Stimulated activated naive B cell treated with anti-CD40 and anti-IgM and Interleukin-4, amounts not matched to agents 10 μg/mL and 1 μg/mL and 100 μg/mL, for 72 hours (primary cell): ENCODE results near the gene MYCBP.
A peak's percentile ranks its signal among the peaks of the same experiment; 100 is the strongest.

ENCODE experiments used
- ATAC-seq, 2 donors: fragments of 150-1000 bp; cut with Tn5 transposase; replicated peaks; 2 replicates each; pipeline ENCODE4 v1.10.0; 2021; ENCODE audit warnings: moderate library complexity in 1 of 2
- DNase-seq: peaks from one replicate; pipeline ENCODE4 v3.0.0; 2021
- H3K27ac Mint-ChIP-seq: one replicate; pipeline ENCODE4 v1.8.0; 2022; ENCODE audit warnings: mild to moderate bottlenecking, mixed read lengths
- H3K27me3 Mint-ChIP-seq, 2 donors: one replicate each; pipeline ENCODE4 v1.8.0; 2022; ENCODE audit warnings: mixed read lengths in 2 of 2
- H3K36me3 Mint-ChIP-seq, 2 donors: one replicate each; pipeline ENCODE4 v1.8.0; 2022; ENCODE audit warnings: mixed read lengths in 2 of 2, mild to moderate bottlenecking in 1 of 2
- H3K4me1 Mint-ChIP-seq, 2 donors: one replicate each; pipeline ENCODE4 v1.8.0; 2022; ENCODE audit warnings: mixed read lengths in 2 of 2, mild to moderate bottlenecking in 1 of 2
- H3K4me3 Mint-ChIP-seq, 2 donors: one replicate each; pipeline ENCODE4 v1.8.0; 2022; ENCODE audit warnings: mild to moderate bottlenecking in 2 of 2, mixed read lengths in 2 of 2, moderate library complexity in 1 of 2
- H3K9me3 Mint-ChIP-seq, 2 donors: one replicate each; pipeline ENCODE4 v1.8.0; 2022; ENCODE audit warnings: mixed read lengths in 2 of 2, mild to moderate bottlenecking in 1 of 2

MYCBP gene

GRCh38 chr1:38889589-38889988 is 16.4 kb upstream of the MYCBP start:
- no peak for ATAC-seq
- peaks cover 2 to 5% of the 10 kb centered on the region in 2 donors for H3K36me3 Mint-ChIP-seq
- no peaks in the 10 kb centered on the region for H3K4me1 Mint-ChIP-seq
- H3K27me3 Mint-ChIP-seq, result peaks cover 0 to 4% of the 10 kb centered on the region in 2 donors
- DNase-seq, result no peak
- no peak overlapping the region for H3K27ac Mint-ChIP-seq
- H3K4me3 Mint-ChIP-seq, result no peak overlapping the region
- no peaks in the 10 kb centered on the region for H3K9me3 Mint-ChIP-seq

DNA sequence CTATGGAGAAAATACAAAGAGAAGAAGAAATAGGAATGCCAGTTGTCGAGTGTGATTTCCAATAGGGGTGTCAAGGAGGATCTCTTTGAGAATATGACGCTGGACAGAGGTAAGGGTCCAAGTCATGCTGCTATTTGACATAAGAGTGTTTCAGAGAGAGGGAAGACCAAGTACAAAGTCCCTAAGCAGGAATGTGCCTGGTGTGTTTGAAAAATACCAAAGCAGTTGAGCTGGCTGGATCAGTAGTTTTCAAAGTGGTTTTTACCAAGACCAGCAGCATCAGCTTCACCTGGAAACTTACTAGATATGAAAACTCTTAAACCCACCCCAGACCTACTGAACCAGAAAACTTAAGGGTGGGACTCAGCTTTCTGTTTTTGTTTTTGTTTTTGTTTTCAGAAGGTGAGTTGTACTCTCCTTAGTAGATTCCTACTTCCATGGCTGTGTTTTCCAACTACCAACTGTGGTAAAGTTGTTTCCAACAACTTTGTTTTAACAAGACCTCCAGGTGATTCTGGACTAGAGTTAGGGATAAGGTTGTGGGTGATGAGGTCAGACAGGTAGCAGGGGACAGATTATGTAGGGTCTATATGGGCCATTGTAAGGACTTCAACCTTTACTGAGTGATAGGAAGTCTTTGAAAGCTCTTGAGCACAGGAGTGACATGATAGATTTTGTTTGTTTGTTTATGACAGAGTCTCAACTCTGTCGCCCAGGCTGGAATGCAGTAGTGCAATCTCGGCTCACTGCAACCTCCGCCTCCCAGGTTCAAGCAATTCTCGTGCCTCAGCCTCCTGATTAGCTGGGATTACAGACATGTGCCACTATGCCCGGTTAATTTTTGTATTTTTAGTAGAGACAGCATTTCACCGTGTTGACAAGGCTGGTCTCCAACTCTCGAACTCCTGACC is 15.5 kb upstream of the MYCBP start:
- no peak overlapping the region for H3K4me3 Mint-ChIP-seq
- peaks cover 0 to 5% of the 10 kb centered on the region in 2 donors for H3K36me3 Mint-ChIP-seq
- ATAC-seq (no peak), DNase-seq (no peak)
- no peaks in the 10 kb centered on the region for H3K9me3 Mint-ChIP-seq
- no peak overlapping the region for H3K27ac Mint-ChIP-seq
- peaks cover 0 to 4% of the 10 kb centered on the region in 2 donors for H3K27me3 Mint-ChIP-seq
- no peaks in the 10 kb centered on the region for H3K4me1 Mint-ChIP-seq

- Mint-ChIP-seq H3K36me3 (no peaks in the 10 kb centered on the region), H3K27ac (no peak overlapping the region), H3K4me3 (no peak overlapping the region), H3K27me3 (peaks cover 0 to 4% of the 10 kb centered on the region in 2 donors), H3K9me3 (no peaks in the 10 kb centered on the region), H3K4me1 (no peaks in the 10 kb centered on the region)
- no peak for DNase-seq
- no peak for ATAC-seq
Observed at GRCh38 chr1:38885092-38885491, 11.9 kb upstream of the MYCBP start.

- Mint-ChIP-seq H3K4me1 (no peaks in the 10 kb centered on the region), H3K9me3 (no peaks in the 10 kb centered on the region), H3K27me3 (no peaks in the 10 kb centered on the region), H3K27ac (no peak within 1 kb of the TSS), H3K36me3 (no peaks in the 10 kb centered on the region), H3K4me3 (no peak within 1 kb of the TSS)
- no peak for DNase-seq
- no peak for ATAC-seq
Observed at GRCh38 chr1:38881487-38881886, 8.3 kb upstream of the MYCBP start, which contains the start of gene GJA9. Gene GJA9 (minus strand): TSS chr1:38881587. CDS start chr1:38876098, 5,489 bp downstream.

DNA sequence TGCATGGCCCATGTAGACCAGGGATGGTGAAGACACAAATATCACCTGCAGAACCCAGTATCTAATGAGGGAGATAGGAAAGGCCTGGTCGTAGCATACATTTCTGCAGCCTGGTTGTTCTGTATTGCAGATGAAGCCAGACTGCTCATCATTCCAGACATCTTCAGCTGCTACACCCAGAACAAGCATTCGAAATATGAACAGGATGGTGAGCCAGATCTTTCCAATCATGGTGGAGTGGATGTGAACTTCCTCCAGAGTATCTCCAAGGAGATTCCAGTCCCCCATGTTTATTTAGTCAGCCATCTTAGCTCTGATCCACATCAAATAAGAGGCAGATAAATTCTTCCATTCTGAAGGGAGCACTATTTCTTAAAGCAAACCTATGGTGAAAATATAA is 2.7 kb upstream of the MYCBP start:
- Mint-ChIP-seq H3K27ac (no peak overlapping the region), H3K4me1 (peaks cover 10 to 22% of the 10 kb centered on the region in 2 donors), H3K36me3 (peaks cover 3 to 9% of the 10 kb centered on the region in 2 donors), H3K4me3 (no peak overlapping the region), H3K9me3 (no peaks in the 10 kb centered on the region), H3K27me3 (no peaks in the 10 kb centered on the region)
- ATAC-seq (no peak), DNase-seq (no peak)

GRCh38 chr1:38872401-38873026 is 634 bp downstream of the MYCBP start:
- Mint-ChIP-seq H3K4me1 (peaks cover 17 to 30% of the 10 kb centered on the region in 2 donors), H3K9me3 (no peaks in the 10 kb centered on the region), H3K36me3 (peaks cover 12 to 20% of the 10 kb centered on the region in 2 donors), H3K4me3 (peak overlapping the region; percentile 91 to 94), H3K27ac (peak overlapping the region; percentile 84), H3K27me3 (no peaks in the 10 kb centered on the region)
- ATAC-seq (peak; percentile 20 to 22), DNase-seq (no peak)

DNA sequence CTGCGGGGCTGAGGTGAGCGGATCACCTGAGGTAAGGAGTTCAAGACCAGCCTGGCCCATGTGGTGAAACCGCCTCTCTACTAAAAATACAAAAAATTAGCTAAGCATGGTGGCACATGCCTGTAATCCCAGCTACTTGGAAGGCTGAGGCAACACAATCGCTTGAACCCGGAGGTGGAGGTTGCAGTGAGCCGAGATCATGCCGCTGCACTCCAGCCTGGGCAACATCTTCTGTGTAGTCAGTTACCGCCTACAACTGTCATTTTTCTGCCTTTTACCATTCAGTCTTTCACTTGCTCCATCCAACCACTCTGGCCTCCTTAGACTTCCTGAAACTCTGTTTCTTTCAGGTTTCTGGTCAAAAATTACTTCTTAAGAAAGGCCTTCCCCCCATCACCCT is 2.2 kb downstream of the MYCBP start:
- Mint-ChIP-seq H3K4me1 (peaks cover 20 to 31% of the 10 kb centered on the region in 2 donors), H3K4me3 (peak overlapping the region in 1 of 2 donors; percentile 48), H3K27ac (peak overlapping the region; percentile 69), H3K36me3 (peaks cover 14 to 31% of the 10 kb centered on the region in 2 donors), H3K27me3 (no peaks in the 10 kb centered on the region), H3K9me3 (no peaks in the 10 kb centered on the region)
- DNase-seq (no peak), ATAC-seq (no peak)

DNA sequence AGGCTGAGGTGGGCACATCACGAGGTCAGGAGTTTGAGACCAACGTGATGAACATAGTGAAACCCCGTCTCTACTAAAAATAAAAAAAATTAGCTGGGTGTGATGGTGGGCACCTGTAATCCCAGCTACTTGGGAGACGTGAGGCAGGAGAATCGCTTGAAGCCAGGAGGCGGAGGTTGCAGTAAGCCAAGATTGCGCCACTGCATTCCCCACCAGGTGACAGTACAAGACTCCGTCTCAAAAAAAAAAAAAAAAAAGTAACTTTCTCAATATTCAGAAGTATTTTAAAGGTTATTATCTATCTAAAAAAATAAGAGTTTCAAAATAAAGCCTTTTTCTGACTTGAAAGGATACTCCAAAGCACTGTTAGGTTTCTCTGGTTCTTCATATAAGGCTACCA is 5.9 kb downstream of the MYCBP start:
- H3K36me3 Mint-ChIP-seq, result peaks cover 14 to 46% of the 10 kb centered on the region in 2 donors
- DNase-seq (no peak), ATAC-seq (no peak)
- no peaks in the 10 kb centered on the region for H3K9me3 Mint-ChIP-seq
- no peak overlapping the region for H3K4me3 Mint-ChIP-seq
- H3K27me3 Mint-ChIP-seq, result no peaks in the 10 kb centered on the region
- peaks cover 31 to 43% of the 10 kb centered on the region in 2 donors for H3K4me1 Mint-ChIP-seq
- H3K27ac Mint-ChIP-seq, result no peak overlapping the region

GRCh38 chr1:38865112-38865715 is 7.9 kb downstream of the MYCBP start:
- H3K9me3 Mint-ChIP-seq, result no peaks in the 10 kb centered on the region
- ATAC-seq, result no peak
- H3K27me3 Mint-ChIP-seq, result no peaks in the 10 kb centered on the region
- H3K36me3 Mint-ChIP-seq, result peaks cover 11 to 42% of the 10 kb centered on the region in 2 donors
- no peak overlapping the region for H3K4me3 Mint-ChIP-seq
- no peak for DNase-seq
- H3K4me1 Mint-ChIP-seq, result peaks cover 28 to 44% of the 10 kb centered on the region in 2 donors
- H3K27ac Mint-ChIP-seq, result no peak overlapping the region

DNA sequence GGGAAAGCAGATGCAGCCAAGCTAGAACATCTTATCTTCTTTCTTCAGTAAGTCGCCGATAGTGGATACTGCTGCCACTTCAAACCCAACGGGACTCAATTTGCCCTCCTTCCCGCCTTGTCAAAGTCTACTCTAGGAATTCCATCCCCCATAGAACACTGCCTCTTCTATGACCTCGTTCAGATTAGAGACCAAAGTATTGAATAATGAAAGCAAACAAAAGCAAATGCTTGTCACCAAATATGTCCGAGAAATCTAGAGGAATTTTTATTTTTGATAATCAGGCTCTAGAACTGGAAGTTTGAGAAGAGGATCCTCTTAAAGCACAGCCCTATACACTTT is 12.7 kb downstream of the MYCBP start:
- peak overlapping the region; percentile 98 for H3K27ac Mint-ChIP-seq
- peaks cover 17 to 34% of the 10 kb centered on the region in 2 donors for H3K36me3 Mint-ChIP-seq
- DNase-seq, result no peak
- H3K4me1 Mint-ChIP-seq, result peaks cover 30 to 54% of the 10 kb centered on the region in 2 donors
- H3K27me3 Mint-ChIP-seq, result no peaks in the 10 kb centered on the region
- H3K4me3 Mint-ChIP-seq, result peak overlapping the region; percentile 97 to 98
- no peak for ATAC-seq
- no peaks in the 10 kb centered on the region for H3K9me3 Mint-ChIP-seq

- ATAC-seq (peak; percentile 90 to 93), DNase-seq (peak; percentile 98)
- Mint-ChIP-seq H3K27me3 (no peaks in the 10 kb centered on the region), H3K36me3 (peaks cover 21 to 37% of the 10 kb centered on the region in 2 donors), H3K27ac (peak within 1 kb of the TSS; percentile 98), H3K4me3 (peak within 1 kb of the TSS; percentile 97 to 98), H3K9me3 (no peaks in the 10 kb centered on the region), H3K4me1 (peaks cover 33 to 60% of the 10 kb centered on the region in 2 donors)
Observed at GRCh38 chr1:38859561-38860453, 13.3 kb downstream of the MYCBP start, which contains the start of gene RRAGC. Gene RRAGC (minus strand): TSS chr1:38859772. CDS start chr1:38859646, 126 bp downstream.

GRCh38 chr1:38858833-38859560 is 14.2 kb downstream of the MYCBP start:
- Mint-ChIP-seq H3K4me3 (peak overlapping the region; percentile 97 to 98), H3K9me3 (no peaks in the 10 kb centered on the region), H3K4me1 (peaks cover 31 to 58% of the 10 kb centered on the region in 2 donors), H3K27me3 (no peaks in the 10 kb centered on the region), H3K27ac (peak overlapping the region; percentile 98), H3K36me3 (peaks cover 24 to 41% of the 10 kb centered on the region in 2 donors)
- DNase-seq, result peak; percentile 85
- peak; percentile 69 for ATAC-seq

DNA sequence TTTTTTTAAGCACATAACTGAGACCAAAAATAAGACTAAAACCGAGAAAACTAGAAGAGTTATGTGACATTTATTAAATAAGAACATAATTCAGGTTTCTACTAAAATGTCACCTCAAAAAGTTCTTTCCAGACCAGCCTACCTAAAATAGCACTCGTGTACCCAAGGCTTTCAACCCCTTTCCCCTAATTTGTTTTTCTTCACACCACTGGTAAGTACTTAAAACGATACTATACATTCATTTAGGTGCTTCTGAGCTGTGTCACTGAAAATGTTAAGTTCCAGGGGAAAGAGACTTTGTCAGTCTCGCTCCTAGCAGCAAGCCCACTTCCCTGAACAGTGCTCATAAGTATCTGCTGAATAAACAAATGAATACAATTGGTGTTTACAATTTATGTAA is 20.4 kb downstream of the MYCBP start:
- ATAC-seq (peak; percentile 84 to 88), DNase-seq (no peak)
- Mint-ChIP-seq H3K27ac (peak overlapping the region; percentile 92), H3K27me3 (no peaks in the 10 kb centered on the region), H3K36me3 (peaks cover 41 to 52% of the 10 kb centered on the region in 2 donors), H3K9me3 (no peaks in the 10 kb centered on the region), H3K4me3 (peak overlapping the region; percentile 69 to 74), H3K4me1 (peaks cover 23 to 52% of the 10 kb centered on the region in 2 donors)
